GM19372 (cell line): ENCODE data around the gene MAD1L1.

Experiments
- ATAC-seq: cut with Tn5 transposase; IDR thresholded peaks from one replicate; pipeline ENCODE4 v1.9.1; 2021; ENCODE audit warnings: mild to moderate bottlenecking, low read depth, moderate library complexity; ENCODE audit not compliant: unreplicated experiment

Gene MAD1L1

GRCh38 chr7:1925973-1926907 is 306.5 kb downstream of the MAD1L1 start:
- no peak for ATAC-seq

GRCh38 chr7:1925349-1925748 is 307.4 kb downstream of the MAD1L1 start:
- no peak for ATAC-seq

- ATAC-seq: no peak
Observed at GRCh38 chr7:1924258-1924817, 308.4 kb downstream of the MAD1L1 start.

- ATAC-seq: no peak
Observed at GRCh38 chr7:1923409-1924257, 309.1 kb downstream of the MAD1L1 start.

- no peak for ATAC-seq
Observed at GRCh38 chr7:1922870-1923236, 309.9 kb downstream of the MAD1L1 start.

- no peak for ATAC-seq
Observed at GRCh38 chr7:1922071-1922869, 310.5 kb downstream of the MAD1L1 start.

GRCh38 chr7:1920881-1921280 is 311.9 kb downstream of the MAD1L1 start:
- ATAC-seq: no peak

- no peak for ATAC-seq
Observed at GRCh38 chr7:1920266-1920681, 312.5 kb downstream of the MAD1L1 start.

- ATAC-seq: no peak
Observed at GRCh38 chr7:1919539-1920265, 313.0 kb downstream of the MAD1L1 start.

GRCh38 chr7:1918881-1919525 is 313.7 kb downstream of the MAD1L1 start:
- no peak for ATAC-seq

- ATAC-seq: no peak
Observed at GRCh38 chr7:1918063-1918645, 314.6 kb downstream of the MAD1L1 start.

- no peak for ATAC-seq
Observed at GRCh38 chr7:1917221-1918062, 315.3 kb downstream of the MAD1L1 start.

- ATAC-seq: no peak
Observed at GRCh38 chr7:1916601-1916970, 316.2 kb downstream of the MAD1L1 start.

- ATAC-seq: no peak
Observed at GRCh38 chr7:1915956-1916600, 316.7 kb downstream of the MAD1L1 start.

- no peak for ATAC-seq
Observed at GRCh38 chr7:1915326-1915725, 317.4 kb downstream of the MAD1L1 start.

GRCh38 chr7:1914743-1915142 is 318.0 kb downstream of the MAD1L1 start:
- ATAC-seq: no peak

GRCh38 chr7:1914321-1914720 is 318.4 kb downstream of the MAD1L1 start:
- ATAC-seq: no peak
